Umbilical cord (tissue), 2 donors: Measurements from ENCODE around the gene UBR3. TPM values are rescaled to one million over a fixed set of nuclear protein-coding genes. Genes with fewer than 3 reads are reported as not detected.
"Not testable (repeated sequence)": the region's sequence is repeated elsewhere in the genome, so short reads cannot be mapped to it uniquely, and the experiment has no call there.

Experiments used
- DNase-seq: peaks from one replicate; pipeline ENCODE4 v3.0.0-alpha.2; 2015; ENCODE audit warnings: low spot score
- total RNA-seq: library from RNA; depleted of rRNA; stranded (reverse); fragments of >200 nt; gene quantifications from one replicate; pipeline ENCODE4 v1.2.3, GENCODE V29; 2014; ENCODE audit warnings: low replicate concordance; ENCODE audit not compliant: insufficient read depth

UBR3 gene
- total RNA-seq: 124 TPM

GRCh38 chr2:169827272-169828140, at the start of gene UBR3:
TSS of gene UBR3 (plus strand) at chr2:169827454. CDS start at chr2:169827508, 54 bp downstream.
- DNase-seq: peak; percentile 95

- DNase-seq: no peak
Measured at GRCh38 chr2:169778446-169778845, 48.8 kb upstream of the UBR3 start.

GRCh38 chr2:169781249-169782013, 45.8 kb upstream of the UBR3 start:
- no peak for DNase-seq

- DNase-seq: no peak
Measured at GRCh38 chr2:169782513-169782912, 44.7 kb upstream of the UBR3 start.

GRCh38 chr2:169790581-169790980, 36.7 kb upstream of the UBR3 start:
- no peak for DNase-seq

GRCh38 chr2:169795181-169795580, 32.1 kb upstream of the UBR3 start:
- DNase-seq: no peak

GRCh38 chr2:169796441-169796840, 30.8 kb upstream of the UBR3 start:
- no peak for DNase-seq

- DNase-seq: no peak
Measured at GRCh38 chr2:169797601-169798000, 29.7 kb upstream of the UBR3 start.

GRCh38 chr2:169798397-169798717, 28.9 kb upstream of the UBR3 start:
- no peak for DNase-seq

- DNase-seq: peak; percentile 96
Measured at GRCh38 chr2:169798718-169799592, 28.3 kb upstream of the UBR3 start, which contains the start of gene SSB. TSS of gene SSB (plus strand) at chr2:169798871. CDS start at chr2:169800961, 2,090 bp downstream.

GRCh38 chr2:169803480-169803879, 23.8 kb upstream of the UBR3 start:
- no peak for DNase-seq

GRCh38 chr2:169806586-169806985, 20.7 kb upstream of the UBR3 start:
- no peak for DNase-seq

- peak; percentile 13 for DNase-seq
Measured at GRCh38 chr2:169808221-169808620, 19.0 kb upstream of the UBR3 start.

GRCh38 chr2:169815849-169816248, 11.4 kb upstream of the UBR3 start:
- no peak for DNase-seq

GRCh38 chr2:169816961-169817360, 10.3 kb upstream of the UBR3 start:
- not testable (repeated sequence) for DNase-seq

- not testable (repeated sequence) for DNase-seq
Measured at GRCh38 chr2:169817369-169817768, 9.9 kb upstream of the UBR3 start.

GRCh38 chr2:169818241-169818640, 9.0 kb upstream of the UBR3 start:
- no peak for DNase-seq

GRCh38 chr2:169819106-169819505, 8.1 kb upstream of the UBR3 start:
- no peak for DNase-seq

GRCh38 chr2:169820101-169820500, 7.2 kb upstream of the UBR3 start:
- not testable (repeated sequence) for DNase-seq

- DNase-seq: no peak
Measured at GRCh38 chr2:169822036-169822435, 5.2 kb upstream of the UBR3 start.

GRCh38 chr2:169822785-169823392, 4.4 kb upstream of the UBR3 start:
- DNase-seq: no peak
